HG03575 (cell line): ENCODE results near the gene ZNF235.
"Not testable (repeated sequence)": the region's sequence is repeated elsewhere in the genome, so short reads cannot be mapped to it uniquely, and the experiment has no call there.

Source experiments
- ATAC-seq: cut with Tn5 transposase; IDR thresholded peaks from one replicate; pipeline ENCODE4 v1.9.1; 2021; ENCODE audit not compliant: unreplicated experiment, insufficient number of reproducible peaks, low FRiP score; ENCODE audit errors: extremely low read depth

Gene ZNF235

GRCh38 chr19:44304659-44305193 lies at the start of gene ZNF235:
Gene ZNF235, minus strand, starts transcription at chr19:44305025. Its CDS starts 1,621 bp downstream, at chr19:44303404.
- ATAC-seq, result no peak

- no peak for ATAC-seq
These were observed 41.7 kb upstream of the ZNF235 start for GRCh38 chr19:44346556-44346955.

- no peak for ATAC-seq
These were observed 41.1 kb upstream of the ZNF235 start for GRCh38 chr19:44345959-44346358.

DNA sequence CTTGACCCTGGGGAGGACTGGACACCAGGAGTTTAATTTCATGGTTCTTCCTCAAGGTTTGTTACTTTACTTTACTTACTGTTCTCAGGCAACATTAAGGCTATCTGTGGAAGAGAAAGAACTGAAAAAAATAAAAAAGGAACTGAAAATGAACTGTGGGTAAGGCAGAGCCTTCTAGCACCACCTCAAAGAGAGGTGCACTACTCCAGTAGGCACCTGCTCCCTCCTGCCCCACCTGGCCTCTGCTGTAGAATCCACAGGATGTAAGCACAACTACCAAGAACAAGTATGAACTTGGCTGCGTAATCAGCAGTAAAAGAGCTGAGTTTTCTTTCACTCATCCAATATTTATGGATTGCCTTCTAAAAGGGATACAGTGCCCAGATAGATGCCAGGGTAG lies 39.4 kb upstream of the ZNF235 start:
- no peak for ATAC-seq

DNA sequence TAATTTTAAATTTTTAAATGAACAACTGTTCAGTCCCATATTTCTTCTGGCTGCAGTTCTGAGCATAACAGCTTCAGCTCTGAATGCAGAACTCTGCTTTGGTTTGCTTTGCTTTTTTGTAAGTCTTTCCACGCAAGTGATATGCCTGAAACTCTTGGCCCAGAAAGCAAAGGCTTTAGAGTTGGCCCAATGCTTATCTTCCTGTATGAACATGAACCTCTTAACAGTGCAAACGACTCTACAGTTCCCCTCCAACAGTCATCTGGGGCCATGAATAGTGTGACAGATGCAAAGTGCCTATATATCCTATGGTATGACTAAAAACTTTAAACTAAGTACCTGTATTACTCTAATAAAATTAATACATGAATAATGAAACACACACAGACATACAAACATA lies 37.0 kb upstream of the ZNF235 start:
- no peak for ATAC-seq

DNA sequence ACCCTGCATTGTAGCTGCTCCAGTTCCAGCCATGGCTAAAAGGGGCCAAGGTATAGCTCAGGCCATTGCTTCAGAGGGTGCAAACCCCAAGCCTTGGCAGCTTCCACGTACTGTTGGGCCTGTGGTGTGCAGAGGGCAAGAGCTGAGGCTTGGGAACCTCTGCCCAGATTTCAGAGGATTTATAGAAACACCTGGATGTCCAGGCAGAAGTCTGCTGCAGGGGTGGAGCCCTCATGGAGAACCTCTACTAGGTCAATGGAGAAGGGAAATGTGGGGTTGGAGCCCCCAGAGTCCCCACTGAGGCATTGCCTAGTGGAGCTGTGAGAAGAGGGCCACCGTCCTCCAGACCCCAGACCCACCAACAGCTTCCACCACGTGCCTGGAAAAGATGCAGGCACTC lies 29.8 kb upstream of the ZNF235 start:
- ATAC-seq, result not testable (repeated sequence)

GRCh38 chr19:44332145-44332544 lies 27.3 kb upstream of the ZNF235 start:
- ATAC-seq, result no peak

DNA sequence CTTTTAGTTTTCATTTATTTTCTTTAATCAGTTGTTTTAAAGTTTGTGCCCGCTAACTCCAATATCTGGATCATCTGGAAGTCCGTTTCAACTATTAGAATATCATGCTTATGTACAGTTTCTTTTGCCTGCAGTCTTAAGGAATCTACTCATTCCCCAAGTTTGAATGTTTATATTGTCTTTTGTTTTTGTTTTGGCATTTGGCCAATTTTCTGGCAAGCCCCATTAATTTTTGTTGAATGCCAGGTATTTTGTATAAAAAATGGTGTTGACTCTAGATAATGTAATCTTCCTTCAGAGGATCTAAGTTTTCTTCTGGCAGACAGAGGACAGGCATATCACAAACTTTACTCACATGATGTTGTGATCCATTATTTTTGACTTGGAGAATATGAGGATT lies 11.1 kb upstream of the ZNF235 start:
- no peak for ATAC-seq

DNA sequence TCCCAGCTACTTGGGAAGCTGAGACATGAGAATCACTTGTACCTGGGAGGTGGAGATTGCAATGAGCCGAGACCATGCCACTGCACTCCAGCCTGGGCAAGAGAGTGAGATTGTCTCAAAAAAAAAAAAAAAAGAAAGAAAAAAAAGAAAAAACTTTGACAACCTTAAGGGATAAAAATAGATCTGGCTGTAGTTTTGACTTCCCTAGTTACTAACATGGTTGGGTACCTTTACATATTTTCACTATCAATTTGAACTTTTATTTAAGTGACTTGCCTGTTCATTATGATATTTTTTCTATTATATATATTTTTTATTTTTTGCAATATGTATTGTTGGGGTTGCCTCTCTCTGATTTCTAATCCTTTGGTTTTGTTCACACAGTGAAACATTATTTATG lies 8.4 kb upstream of the ZNF235 start:
- no peak for ATAC-seq

GRCh38 chr19:44308011-44308410 lies 3.2 kb upstream of the ZNF235 start:
- ATAC-seq, result no peak

DNA sequence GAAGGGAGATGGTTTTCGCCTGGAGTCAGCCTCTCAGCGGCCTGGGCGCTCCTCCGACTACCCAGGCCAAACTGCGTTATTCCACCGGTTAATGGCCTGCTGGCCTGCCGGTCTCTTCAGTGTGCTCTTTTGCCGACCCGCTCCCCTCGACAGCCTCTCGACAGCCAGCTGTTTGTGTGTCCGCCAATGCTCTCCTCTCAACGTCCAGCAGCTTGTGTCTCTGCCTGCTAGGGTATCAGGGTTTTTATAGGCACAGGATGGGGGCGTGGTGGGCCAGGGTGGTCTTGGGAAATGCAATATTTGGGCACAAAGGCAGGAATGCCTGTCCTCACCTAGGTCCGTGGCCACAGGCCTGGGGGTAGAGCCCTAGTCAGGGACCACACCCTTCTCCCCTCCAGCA lies 1.5 kb upstream of the ZNF235 start:
- ATAC-seq, result no peak

DNA sequence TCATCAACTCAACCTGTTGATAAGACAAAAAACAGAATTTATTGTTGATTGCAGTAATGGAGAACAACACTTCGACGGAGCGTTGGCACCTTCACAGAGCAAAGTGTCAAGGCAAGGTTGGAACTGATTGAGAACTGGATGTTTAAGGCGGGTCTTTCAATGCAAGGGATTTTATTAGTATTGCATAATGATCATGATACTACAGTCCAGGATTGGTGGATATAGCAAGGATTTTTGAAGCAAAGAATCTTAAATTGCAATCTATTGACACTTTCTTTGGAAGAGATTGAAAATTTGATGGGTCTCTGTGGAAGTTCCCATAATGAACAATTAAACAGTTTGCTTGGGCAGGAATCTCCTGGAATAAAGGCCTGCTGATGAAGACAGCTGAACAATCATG lies 632 bp upstream of the ZNF235 start:
- no peak for ATAC-seq

GRCh38 chr19:44303976-44304568 lies 753 bp downstream of the ZNF235 start:
- no peak for ATAC-seq

DNA sequence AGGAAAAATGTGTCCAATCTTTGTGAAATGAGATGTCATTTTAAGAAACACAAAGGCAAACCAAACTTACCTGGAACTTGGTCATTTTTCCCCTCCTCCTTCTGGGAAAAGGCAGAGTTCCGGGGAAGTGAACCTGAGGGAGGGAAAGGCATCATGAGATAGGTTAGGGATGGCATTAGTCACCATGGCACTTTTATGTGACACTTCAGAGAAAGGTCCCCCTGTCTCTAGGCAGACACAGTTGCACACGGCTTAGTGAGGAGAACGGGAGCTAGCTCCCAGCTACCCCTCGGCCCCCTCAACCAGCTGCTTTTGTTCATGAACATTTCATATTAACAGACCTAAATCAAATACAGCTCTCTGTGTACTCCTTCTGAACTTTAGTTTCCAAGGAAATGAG lies 1.5 kb downstream of the ZNF235 start:
- no peak for ATAC-seq

- ATAC-seq, result no peak
These were observed 19.9 kb downstream of the ZNF235 start for GRCh38 chr19:44284968-44285367.

GRCh38 chr19:44282846-44283245 lies 22.0 kb downstream of the ZNF235 start:
- no peak for ATAC-seq

DNA sequence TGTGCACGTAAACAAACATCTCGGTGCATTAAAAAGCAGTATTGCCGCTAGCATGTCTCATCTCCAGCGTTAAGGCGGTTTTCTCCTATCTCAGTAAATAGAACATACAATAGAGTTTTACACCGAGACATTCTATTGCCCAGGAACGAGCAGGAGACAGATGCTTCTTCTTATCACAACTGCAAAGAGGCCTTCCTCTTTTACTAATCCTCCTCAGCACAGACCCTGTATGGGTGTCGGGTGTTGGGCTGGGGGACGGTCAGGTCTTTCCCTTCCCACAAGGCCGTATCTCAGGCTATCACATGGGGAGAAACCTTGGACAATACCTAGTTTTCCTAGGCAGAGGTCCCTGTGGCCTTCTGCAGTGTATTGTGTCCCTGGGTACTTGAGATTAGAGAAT lies 23.9 kb downstream of the ZNF235 start:
- ATAC-seq, result no peak

DNA sequence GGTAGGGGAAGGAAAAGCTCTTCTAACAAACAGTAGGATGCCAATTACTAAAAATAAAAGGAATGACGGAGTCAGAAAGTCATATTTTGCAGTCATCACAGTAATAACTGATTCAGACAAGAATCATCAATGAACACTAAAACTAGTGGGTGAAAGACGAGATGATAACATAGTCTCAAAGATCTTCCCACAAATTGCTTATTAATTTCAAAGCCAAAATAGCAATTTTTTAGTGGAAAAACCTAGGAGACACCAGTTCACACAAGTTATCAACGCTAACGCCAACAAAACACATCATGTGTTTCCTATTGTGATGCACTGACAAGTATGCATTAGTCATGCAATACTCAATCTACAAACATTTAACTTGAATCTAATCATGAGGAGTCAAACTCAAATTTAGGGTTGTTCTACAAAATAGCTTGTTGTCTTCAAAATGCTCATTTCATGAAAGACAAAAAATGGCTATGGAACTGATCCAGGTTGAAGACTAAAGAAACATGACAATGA lies 26.6 kb downstream of the ZNF235 start:
- no peak for ATAC-seq

DNA sequence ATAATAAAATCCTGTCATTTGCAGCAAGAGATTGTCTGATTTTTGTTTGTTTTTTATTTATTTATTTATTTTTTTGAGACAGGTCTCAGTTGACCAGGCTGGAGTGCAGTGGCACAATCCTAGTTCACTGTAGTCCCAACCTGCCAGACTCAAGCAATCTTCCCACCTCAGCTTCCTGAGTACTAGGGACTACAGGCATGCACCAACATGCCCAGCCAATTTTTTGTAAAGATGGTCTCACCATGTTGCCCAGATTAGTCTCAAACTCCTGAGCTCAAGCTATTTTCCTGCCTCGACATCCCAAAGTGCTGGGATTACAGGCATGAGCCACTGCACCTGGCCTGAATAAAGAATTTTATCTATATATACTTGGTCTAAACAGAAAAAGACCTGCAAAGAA lies 27.5 kb downstream of the ZNF235 start:
- ATAC-seq, result no peak

GRCh38 chr19:44260695-44261446 lies 44.0 kb downstream of the ZNF235 start:
- ATAC-seq, result no peak
